Heart left ventricle (tissue), 13 donors: ENCODE results near the gene CHIA.

Experiments
- CTCF ChIP-seq, 12 donors: fragments of 200-600 bp; sonication (generic) in 4 of 12; IDR thresholded peaks; one replicate each; pipeline versions ENCODE4 v1.5.0 to v1.8.0; 2018 to 2022; ENCODE audit warnings: antibody characterized with exemption in 12 of 12, mild to moderate bottlenecking in 5 of 12
- POLR2A ChIP-seq, 2 donors: fragments of 450-650 bp; IDR thresholded peaks; one replicate each; pipeline ENCODE4 v1.6.1; 2017; ENCODE audit warnings: antibody characterized with exemption in 2 of 2, mild to moderate bottlenecking in 2 of 2, moderate library complexity in 2 of 2
- donor health status: ischemic (EF 13 %, LVEDD 7.1; RV severe dilation, severe dysfunction).
- donor health status: DM: no; HTN: yes; CAD: no.
- donor health status: DM: no; HTN: no; CAD: no.
- donor health status: ischemic (EF 25% LVEDD 6.9; RV normal size, moderate dysfunction).
- donor health status: ischemic (EF 25% LVEDD 5.7; RV mildly dilated, moderate dysfunction).
- donor health status: ischemic (EF 35%, LVEDD 5.7; RV mildly dilated, moderate dysfunction).
- donor health status: nonischemic (EF 11% LVEDD 7.7; RV severe dilation, severe dysfunction).
- donor health status: DM: yes; HTN: yes; CAD: no.
- donor health status: PGD.
- donor health status: ischemic (EF 29% LVEDD 5.4; RV normal size, mild dysfunction).
- donor health status: nonischemic (EF 23%, LVEDD 6.1; RV moderate dilation, normal function).

- no peak for TF ChIP-seq POLR2A (IDR thresholded peaks at IDR 0.05)
- TF ChIP-seq CTCF (IDR thresholded peaks at IDR 0.05), result no peak
These were observed 47.7 kb upstream of the CHIA start for GRCh38 chr1:111242805-111243523.
